RWPE2 (cell line): Measurements from ENCODE around the gene IMPDH1.
A peak's percentile ranks its signal among the peaks of the same experiment; 100 is the strongest.

ENCODE experiments used
- ATAC-seq: fragments of 200-7000 bp; cut with Tn5 transposase; 3 replicates; pipeline ENCODE4 v1.9.1; 2021; ENCODE audit warnings: low read depth
- DNase-seq: peaks from one replicate; pipeline ENCODE4 v3.0.0-alpha.2; 2020; ENCODE audit warnings: low spot score
- H3K27ac ChIP-seq: fragments of 450-650 bp; 2 replicates; pipeline ENCODE4 v1.5.1; 2017; ENCODE audit warnings: mild to moderate bottlenecking; ENCODE audit not compliant: poor library complexity, severe bottlenecking
- H3K27me3 ChIP-seq: fragments of 250-450 bp; sonication (Bioruptor Pico); 2 replicates; pipeline ENCODE4 v1.5.1; 2021; ENCODE audit warnings: mild to moderate bottlenecking, moderate library complexity; ENCODE audit not compliant: insufficient read depth, poor library complexity, severe bottlenecking
- H3K36me3 ChIP-seq: fragments of 250-450 bp; sonication (Bioruptor Pico); 2 replicates; pipeline ENCODE4 v1.5.1; 2020; ENCODE audit warnings: low read depth, mild to moderate bottlenecking, moderate library complexity
- H3K4me1 ChIP-seq: fragments of 250-450 bp; sonication (Bioruptor Pico); 2 replicates; pipeline ENCODE4 v1.5.1; 2021; ENCODE audit warnings: mild to moderate bottlenecking, moderate library complexity; ENCODE audit not compliant: insufficient read depth, poor library complexity, severe bottlenecking
- H3K4me3 ChIP-seq: fragments of 250-450 bp; sonication (Bioruptor Pico); 2 replicates; pipeline ENCODE4 v1.5.1; 2021; ENCODE audit warnings: mild to moderate bottlenecking, moderate library complexity; ENCODE audit not compliant: severe bottlenecking
- H3K9me3 ChIP-seq: fragments of 250-450 bp; sonication (Bioruptor Pico); 2 replicates; pipeline ENCODE4 v1.5.1; 2021; ENCODE audit warnings: mild to moderate bottlenecking, moderate library complexity; ENCODE audit not compliant: severe bottlenecking
- CTCF ChIP-seq: fragments of 450-650 bp; IDR thresholded peaks from one replicate; pipeline ENCODE4 v1.5.1; 2017; ENCODE audit warnings: mild to moderate bottlenecking, moderate library complexity; ENCODE audit not compliant: poor library complexity, severe bottlenecking

The IMPDH1 gene

GRCh38 chr7:128398016-128398840, 11.6 kb downstream of the IMPDH1 start:
- DNase-seq, result no peak
- peak; percentile 90 for TF ChIP-seq CTCF
- no peaks in the 10 kb centered on the region for H3K27me3 ChIP-seq
- H3K9me3 ChIP-seq, result no peaks in the 10 kb centered on the region
- no peaks in the 10 kb centered on the region for H3K4me1 ChIP-seq
- peaks cover 63% of the 10 kb centered on the region for H3K36me3 ChIP-seq
- H3K4me3 ChIP-seq, result no peak overlapping the region
- ATAC-seq, result peak; percentile 66
- no peak overlapping the region for H3K27ac ChIP-seq

- Histone ChIP-seq H3K4me1 (no peaks in the 10 kb centered on the region), H3K9me3 (no peaks in the 10 kb centered on the region), H3K27ac (no peak overlapping the region), H3K36me3 (peaks cover 45% of the 10 kb centered on the region), H3K4me3 (no peak overlapping the region), H3K27me3 (no peaks in the 10 kb centered on the region)
- TF ChIP-seq CTCF, result no peak
- ATAC-seq (no peak), DNase-seq (no peak)
Observed at GRCh38 chr7:128396357-128396756, 13.4 kb downstream of the IMPDH1 start.

GRCh38 chr7:128395748-128396147, 14.0 kb downstream of the IMPDH1 start:
- H3K4me1 ChIP-seq, result no peaks in the 10 kb centered on the region
- DNase-seq, result no peak
- H3K27ac ChIP-seq, result no peak overlapping the region
- H3K27me3 ChIP-seq, result no peaks in the 10 kb centered on the region
- H3K36me3 ChIP-seq, result peaks cover 38% of the 10 kb centered on the region
- no peak for ATAC-seq
- H3K9me3 ChIP-seq, result no peaks in the 10 kb centered on the region
- H3K4me3 ChIP-seq, result no peak overlapping the region
- no peak for TF ChIP-seq CTCF

- no peaks in the 10 kb centered on the region for H3K27me3 ChIP-seq
- H3K27ac ChIP-seq, result no peak overlapping the region
- H3K4me3 ChIP-seq, result no peak overlapping the region
- peak; percentile 62 for DNase-seq
- no peak for TF ChIP-seq CTCF
- H3K9me3 ChIP-seq, result no peaks in the 10 kb centered on the region
- no peak for ATAC-seq
- no peaks in the 10 kb centered on the region for H3K4me1 ChIP-seq
- peaks cover 37% of the 10 kb centered on the region for H3K36me3 ChIP-seq
Observed at GRCh38 chr7:128394904-128395496, 14.8 kb downstream of the IMPDH1 start.
